ENCODE measurements around the gene ARHGAP36.

DNA sequence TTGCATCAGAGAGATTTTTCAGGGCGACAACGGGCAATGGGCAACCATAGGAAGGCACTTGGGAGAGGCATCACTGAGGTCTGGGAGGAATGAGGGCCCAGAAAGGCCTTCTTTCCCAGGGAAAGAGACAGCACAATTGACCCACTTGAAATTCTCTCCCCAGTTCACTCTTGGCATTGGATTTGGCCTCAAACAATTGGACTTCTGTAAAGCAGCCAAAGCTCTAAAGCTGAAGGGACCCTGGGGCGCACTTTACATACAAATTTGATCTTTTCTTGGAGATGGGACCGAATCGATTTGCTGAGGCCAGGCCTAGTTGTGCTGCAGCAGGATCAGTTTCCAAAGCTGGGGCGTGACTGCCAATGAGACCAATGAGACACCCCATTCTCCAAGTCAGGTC lies 3.2 kb downstream of the ARHGAP36 start:
- TF ChIP-seq TAF1 (IDR thresholded peaks at IDR 0.05; ENCODE audit: borderline replicate concordance, insufficient read depth, low read length), result no peak
- no peak for TF ChIP-seq POLR2AphosphoS5 (IDR thresholded peaks at IDR 0.05; ENCODE audit: low read depth, low read length)
- TF ChIP-seq, protein P1, sequence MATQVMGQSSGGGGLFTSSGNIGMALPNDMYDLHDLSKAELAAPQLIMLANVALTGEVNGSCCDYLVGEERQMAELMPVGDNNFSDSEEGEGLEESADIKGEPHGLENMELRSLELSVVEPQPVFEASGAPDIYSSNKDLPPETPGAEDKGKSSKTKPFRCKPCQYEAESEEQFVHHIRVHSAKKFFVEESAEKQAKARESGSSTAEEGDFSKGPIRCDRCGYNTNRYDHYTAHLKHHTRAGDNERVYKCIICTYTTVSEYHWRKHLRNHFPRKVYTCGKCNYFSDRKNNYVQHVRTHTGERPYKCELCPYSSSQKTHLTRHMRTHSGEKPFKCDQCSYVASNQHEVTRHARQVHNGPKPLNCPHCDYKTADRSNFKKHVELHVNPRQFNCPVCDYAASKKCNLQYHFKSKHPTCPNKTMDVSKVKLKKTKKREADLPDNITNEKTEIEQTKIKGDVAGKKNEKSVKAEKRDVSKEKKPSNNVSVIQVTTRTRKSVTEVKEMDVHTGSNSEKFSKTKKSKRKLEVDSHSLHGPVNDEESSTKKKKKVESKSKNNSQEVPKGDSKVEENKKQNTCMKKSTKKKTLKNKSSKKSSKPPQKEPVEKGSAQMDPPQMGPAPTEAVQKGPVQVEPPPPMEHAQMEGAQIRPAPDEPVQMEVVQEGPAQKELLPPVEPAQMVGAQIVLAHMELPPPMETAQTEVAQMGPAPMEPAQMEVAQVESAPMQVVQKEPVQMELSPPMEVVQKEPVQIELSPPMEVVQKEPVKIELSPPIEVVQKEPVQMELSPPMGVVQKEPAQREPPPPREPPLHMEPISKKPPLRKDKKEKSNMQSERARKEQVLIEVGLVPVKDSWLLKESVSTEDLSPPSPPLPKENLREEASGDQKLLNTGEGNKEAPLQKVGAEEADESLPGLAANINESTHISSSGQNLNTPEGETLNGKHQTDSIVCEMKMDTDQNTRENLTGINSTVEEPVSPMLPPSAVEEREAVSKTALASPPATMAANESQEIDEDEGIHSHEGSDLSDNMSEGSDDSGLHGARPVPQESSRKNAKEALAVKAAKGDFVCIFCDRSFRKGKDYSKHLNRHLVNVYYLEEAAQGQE (IDR thresholded peaks at IDR 0.05; ENCODE audit: insufficient read depth in 1 of 2, low read depth in 2 of 2, low read length in 2 of 2), result no peak
- no peak for TF ChIP-seq FOXP2 (optimal IDR thresholded peaks at IDR 0.05; ENCODE audit: borderline replicate concordance, extremely low read depth, extremely low read length, insufficient read depth)
- TF ChIP-seq SIN3A (IDR thresholded peaks at IDR 0.05; ENCODE audit: borderline replicate concordance, insufficient read depth, low read length), result no peak
